ENCODE results near the gene FAM107B.

Gene FAM107B

DNA sequence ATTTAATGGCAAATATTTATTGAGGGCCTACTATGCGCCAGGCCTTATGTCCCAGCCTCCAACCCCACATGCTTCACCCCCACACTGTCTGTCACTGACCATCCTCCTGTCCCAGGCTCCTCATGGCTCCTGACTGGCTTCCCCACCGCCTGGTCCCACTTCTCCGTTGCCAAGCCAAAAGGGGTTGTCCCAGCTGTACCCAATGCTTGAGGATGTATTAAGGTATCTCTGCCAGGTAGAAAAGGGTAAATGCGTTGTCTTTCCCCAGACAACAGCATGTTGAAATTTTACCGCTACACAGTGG lies 275.1 kb downstream of the FAM107B start:
- no peak overlapping the region for H3K4me3 ChIP-seq (ENCODE audit: control insufficient read depth, low read depth, low read length)
- no peak for DNase-seq (ENCODE audit: low read depth)
- TF ChIP-seq CTCF (conservative IDR thresholded peaks at IDR 0.05; ENCODE audit: control insufficient read depth, insufficient read depth, low read depth, low read length): no peak

- DNase-seq (ENCODE audit: low read depth): no peak
- TF ChIP-seq CTCF (conservative IDR thresholded peaks at IDR 0.05; ENCODE audit: control insufficient read depth, insufficient read depth, low read depth, low read length): no peak
- no peak overlapping the region for H3K4me3 ChIP-seq (ENCODE audit: control insufficient read depth, low read depth, low read length)
Measured at GRCh38 chr10:14498326-14498725, 276.4 kb downstream of the FAM107B start.

GRCh38 chr10:14491811-14492210 lies 282.9 kb downstream of the FAM107B start:
- DNase-seq (ENCODE audit: low read depth): peak; percentile 31
- TF ChIP-seq CTCF (conservative IDR thresholded peaks at IDR 0.05; ENCODE audit: control insufficient read depth, insufficient read depth, low read depth, low read length): no peak
- H3K4me3 ChIP-seq (ENCODE audit: control insufficient read depth, low read depth, low read length): no peak overlapping the region

GRCh38 chr10:14489522-14490177 lies 285.0 kb downstream of the FAM107B start:
- H3K4me3 ChIP-seq (ENCODE audit: control insufficient read depth, low read depth, low read length): no peak overlapping the region
- no peak for TF ChIP-seq CTCF (conservative IDR thresholded peaks at IDR 0.05; ENCODE audit: control insufficient read depth, insufficient read depth, low read depth, low read length)
- DNase-seq (ENCODE audit: low read depth): no peak

- no peak overlapping the region for H3K4me3 ChIP-seq (ENCODE audit: control insufficient read depth, low read depth, low read length)
- peak; percentile 16 for DNase-seq (ENCODE audit: low read depth)
- no peak for TF ChIP-seq CTCF (conservative IDR thresholded peaks at IDR 0.05; ENCODE audit: control insufficient read depth, insufficient read depth, low read depth, low read length)
Measured at GRCh38 chr10:14487488-14487883, 287.2 kb downstream of the FAM107B start.

- no peak for TF ChIP-seq CTCF (conservative IDR thresholded peaks at IDR 0.05; ENCODE audit: control insufficient read depth, insufficient read depth, low read depth, low read length)
- no peak overlapping the region for H3K4me3 ChIP-seq (ENCODE audit: control insufficient read depth, low read depth, low read length)
- peak; percentile 54 for DNase-seq (ENCODE audit: low read depth)
Measured at GRCh38 chr10:14486777-14487487, 287.8 kb downstream of the FAM107B start.

All from fibroblast of mammary gland (primary cell).